Erythroblast (primary cell): ENCODE measurements around the gene ZKSCAN4.

Experiments used
- DNase-seq, 2 experiments: peaks; one replicate each; lab custom pipeline; 2025; lab: John Stamatoyannopoulos, UW
- GATA1 ChIP-seq: IDR thresholded peaks from 2 replicates; pipeline ENCODE4 v1.6.1; 2011; ENCODE audit warnings: low read depth, mild to moderate bottlenecking, control low read depth, low read length, moderate library complexity
- POLR2A ChIP-seq: IDR thresholded peaks from 2 replicates; pipeline ENCODE4 v1.6.1; 2011; ENCODE audit warnings: mild to moderate bottlenecking, low read length

Gene ZKSCAN4

GRCh38 chr6:28252009-28252975 lies at the start of gene ZKSCAN4:
TSS of gene ZKSCAN4 (minus strand) at chr6:28252269. CDS start at chr6:28251980, 289 bp downstream.
- TF ChIP-seq POLR2A (peak; percentile 56), GATA1 (no peak)
- DNase-seq = peak; percentile 91 to 92

GRCh38 chr6:28296520-28297060 lies 44.5 kb upstream of the ZKSCAN4 start:
- TF ChIP-seq POLR2A = no peak
- TF ChIP-seq GATA1 = no peak
- DNase-seq = no peak

GRCh38 chr6:28295326-28295725 lies 43.3 kb upstream of the ZKSCAN4 start:
- TF ChIP-seq GATA1 (no peak), POLR2A (no peak)
- DNase-seq = no peak

- TF ChIP-seq POLR2A (no peak), GATA1 (no peak)
- no peak for DNase-seq
These were observed 39.5 kb upstream of the ZKSCAN4 start for GRCh38 chr6:28291573-28291972.

- TF ChIP-seq POLR2A (no peak), GATA1 (no peak)
- DNase-seq = peak; percentile 57 to 66
These were observed 30.9 kb upstream of the ZKSCAN4 start for GRCh38 chr6:28282926-28283325.

- TF ChIP-seq GATA1 (no peak), POLR2A (peak; percentile 42)
- DNase-seq = peak; percentile 79 to 85
These were observed 29.4 kb upstream of the ZKSCAN4 start, which contains the start of gene PGBD1 for GRCh38 chr6:28281288-28282064. TSS of gene PGBD1 (plus strand) at chr6:28281572. CDS start at chr6:28283814, 2,242 bp downstream.

- no peak for TF ChIP-seq GATA1
- TF ChIP-seq POLR2A = no peak
- DNase-seq = no peak
These were observed 28.7 kb upstream of the ZKSCAN4 start for GRCh38 chr6:28280595-28281287.

GRCh38 chr6:28277746-28278145 lies 25.7 kb upstream of the ZKSCAN4 start:
- no peak for DNase-seq
- TF ChIP-seq POLR2A (peak; percentile 15), GATA1 (no peak)

- no peak for TF ChIP-seq POLR2A
- no peak for TF ChIP-seq GATA1
- DNase-seq = peak in 1 of 2 experiments; percentile 7
These were observed 22.8 kb upstream of the ZKSCAN4 start for GRCh38 chr6:28274888-28275287.

- DNase-seq = peak; percentile 35 to 56
- TF ChIP-seq POLR2A = no peak
- no peak for TF ChIP-seq GATA1
These were observed 17.4 kb upstream of the ZKSCAN4 start for GRCh38 chr6:28269492-28269891.

- no peak for TF ChIP-seq GATA1
- TF ChIP-seq POLR2A = no peak
- peak in 1 of 2 experiments; percentile 29 for DNase-seq
These were observed 15.6 kb upstream of the ZKSCAN4 start for GRCh38 chr6:28267695-28268059.

GRCh38 chr6:28266962-28267694 lies 15.1 kb upstream of the ZKSCAN4 start, which contains the start of gene ZSCAN26:
TSS of gene ZSCAN26 (plus strand) at chr6:28267143. CDS start at chr6:28271920, 4,777 bp downstream.
- TF ChIP-seq POLR2A (peak; percentile 85), GATA1 (no peak)
- DNase-seq = peak; percentile 93
